Measurements from ENCODE around the gene TSNAXIP1. TPM values are rescaled to one million over a fixed set of nuclear protein-coding genes. Genes with fewer than 3 reads are reported as not detected.

Gene TSNAXIP1
- polyA plus RNA-seq, 3 donors = 0.23 TPM; not detected in 2

DNA sequence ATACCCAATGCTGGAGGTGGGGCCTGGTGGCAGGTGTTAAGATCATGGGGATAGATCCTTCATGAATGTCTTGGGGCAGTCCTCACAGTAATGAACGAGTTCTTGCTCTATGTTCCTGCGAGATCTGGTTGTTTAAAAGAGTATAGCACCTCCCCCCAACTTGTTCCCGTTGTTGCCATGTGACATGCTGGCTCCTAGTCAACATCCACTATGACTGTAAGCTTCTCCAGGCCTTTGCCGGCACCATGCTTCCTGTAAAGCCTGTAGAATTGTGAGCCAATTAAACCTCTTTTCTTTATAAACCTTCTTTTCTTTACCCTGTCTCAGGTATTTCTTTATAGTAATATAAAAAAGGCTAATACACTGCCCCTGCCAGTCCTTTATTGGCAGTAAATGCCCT is 33.6 kb upstream of the TSNAXIP1 start:
- Mint-ChIP-seq H3K27ac (peak overlapping the region in 1 of 7 donors; percentile 41), H3K9me3 (peaks cover 0 to 3% (median 0%) of the 10 kb centered on the region in 7 donors), H3K4me3 (no peak overlapping the region), H3K36me3 (peaks cover 37 to 49% of the 10 kb centered on the region in 2 donors), H3K27me3 (ENCODE audit: low read depth in 3 of 3) (no peaks in the 10 kb centered on the region), H3K4me1 (peaks cover 6% of the 10 kb centered on the region)
- Histone ChIP-seq H3K4me2 (replicated peaks; ENCODE audit: extremely low read depth, low read length, poor library complexity, severe bottlenecking) (no peak overlapping the region), H3K4me3 (replicated peaks in 1 of 3; ENCODE audit: low read depth in 2 of 3, low read length in 3 of 3) (no peak overlapping the region), H3K27me3 (ENCODE audit: control insufficient read depth in 2 of 2, insufficient read depth in 2 of 2, low read length in 2 of 2) (no peaks in the 10 kb centered on the region), H3K36me3 (replicated peaks in 1 of 2; ENCODE audit: control insufficient read depth in 1 of 2, insufficient read depth in 2 of 2, low read length in 2 of 2) (peaks cover 21 to 39% of the 10 kb centered on the region in 2 donors), H3K9ac (ENCODE audit: insufficient read depth, low read length, poor library complexity, severe bottlenecking) (no peak overlapping the region), H3K27ac (ENCODE audit: low read depth in 1 of 2, low read length in 2 of 2) (no peak overlapping the region), H4K20me1 (ENCODE audit: insufficient read depth, low read length) (peaks cover 24% of the 10 kb centered on the region), H3K4me1 (ENCODE audit: control insufficient read depth in 1 of 2, insufficient read depth in 2 of 2, low read length in 2 of 2) (no peaks in the 10 kb centered on the region), H2AFZ (ENCODE audit: insufficient read depth, low read depth, low read length, poor library complexity, severe bottlenecking) (no peak overlapping the region), H3K79me2 (ENCODE audit: insufficient read depth, low read length) (no peaks in the 10 kb centered on the region), H3K9me3 (replicated peaks in 1 of 2; ENCODE audit: control insufficient read depth in 1 of 2, insufficient read depth in 1 of 2, low read length in 2 of 2) (no peaks in the 10 kb centered on the region)
- WGBS (ENCODE audit: insufficient coverage) = 80% methylated on average over 1 of the region's 4 CpGs
- TF ChIP-seq, protein P1, sequence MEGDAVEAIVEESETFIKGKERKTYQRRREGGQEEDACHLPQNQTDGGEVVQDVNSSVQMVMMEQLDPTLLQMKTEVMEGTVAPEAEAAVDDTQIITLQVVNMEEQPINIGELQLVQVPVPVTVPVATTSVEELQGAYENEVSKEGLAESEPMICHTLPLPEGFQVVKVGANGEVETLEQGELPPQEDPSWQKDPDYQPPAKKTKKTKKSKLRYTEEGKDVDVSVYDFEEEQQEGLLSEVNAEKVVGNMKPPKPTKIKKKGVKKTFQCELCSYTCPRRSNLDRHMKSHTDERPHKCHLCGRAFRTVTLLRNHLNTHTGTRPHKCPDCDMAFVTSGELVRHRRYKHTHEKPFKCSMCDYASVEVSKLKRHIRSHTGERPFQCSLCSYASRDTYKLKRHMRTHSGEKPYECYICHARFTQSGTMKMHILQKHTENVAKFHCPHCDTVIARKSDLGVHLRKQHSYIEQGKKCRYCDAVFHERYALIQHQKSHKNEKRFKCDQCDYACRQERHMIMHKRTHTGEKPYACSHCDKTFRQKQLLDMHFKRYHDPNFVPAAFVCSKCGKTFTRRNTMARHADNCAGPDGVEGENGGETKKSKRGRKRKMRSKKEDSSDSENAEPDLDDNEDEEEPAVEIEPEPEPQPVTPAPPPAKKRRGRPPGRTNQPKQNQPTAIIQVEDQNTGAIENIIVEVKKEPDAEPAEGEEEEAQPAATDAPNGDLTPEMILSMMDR (IDR thresholded peaks at IDR 0.05) = no peak
- DNase-seq = no peak
- intact Hi-C loops (cut with micrococcal nuclease) = no loop called here

- H3K4me3 Mint-ChIP-seq = no peak overlapping the region
- H2AFZ ChIP-seq (ENCODE audit: insufficient read depth, low read depth, low read length, poor library complexity, severe bottlenecking) = no peak overlapping the region
- H3K4me1 Mint-ChIP-seq = peaks cover 6% of the 10 kb centered on the region
- H3K27me3 Mint-ChIP-seq (ENCODE audit: low read depth in 3 of 3) = no peaks in the 10 kb centered on the region
- peak overlapping the region in 2 of 7 donors; percentile 40 to 42 for H3K27ac Mint-ChIP-seq
- H3K27me3 ChIP-seq (ENCODE audit: control insufficient read depth in 2 of 2, insufficient read depth in 2 of 2, low read length in 2 of 2) = no peaks in the 10 kb centered on the region
- H3K9me3 Mint-ChIP-seq = peaks cover 0 to 3% (median 0%) of the 10 kb centered on the region in 7 donors
- no peak overlapping the region for H3K4me2 ChIP-seq (replicated peaks; ENCODE audit: extremely low read depth, low read length, poor library complexity, severe bottlenecking)
- no peaks in the 10 kb centered on the region for H3K9me3 ChIP-seq (replicated peaks in 1 of 2; ENCODE audit: control insufficient read depth in 1 of 2, insufficient read depth in 1 of 2, low read length in 2 of 2)
- H3K79me2 ChIP-seq (ENCODE audit: insufficient read depth, low read length) = no peaks in the 10 kb centered on the region
- H3K27ac ChIP-seq (ENCODE audit: low read depth in 1 of 2, low read length in 2 of 2) = no peak overlapping the region
- H3K4me3 ChIP-seq (replicated peaks in 1 of 3; ENCODE audit: low read depth in 2 of 3, low read length in 3 of 3) = no peak overlapping the region
- no peak overlapping the region for H3K9ac ChIP-seq (ENCODE audit: insufficient read depth, low read length, poor library complexity, severe bottlenecking)
- intact Hi-C loops (cut with micrococcal nuclease) = no loop called here
- no peak for DNase-seq
- TF ChIP-seq, protein P1 (IDR thresholded peaks at IDR 0.05) = no peak
- peaks cover 24% of the 10 kb centered on the region for H4K20me1 ChIP-seq (ENCODE audit: insufficient read depth, low read length)
- H3K36me3 ChIP-seq (replicated peaks in 1 of 2; ENCODE audit: control insufficient read depth in 1 of 2, insufficient read depth in 2 of 2, low read length in 2 of 2) = peaks cover 19 to 39% of the 10 kb centered on the region in 2 donors
- peaks cover 37 to 50% of the 10 kb centered on the region in 2 donors for H3K36me3 Mint-ChIP-seq
- 67% methylated on average over 2 of the region's 6 CpGs for WGBS (ENCODE audit: insufficient coverage)
- H3K4me1 ChIP-seq (ENCODE audit: control insufficient read depth in 1 of 2, insufficient read depth in 2 of 2, low read length in 2 of 2) = no peaks in the 10 kb centered on the region
These were observed 32.9 kb upstream of the TSNAXIP1 start for GRCh38 chr16:67773569-67774456.

Measured in CD14-positive monocyte (primary cell).